SK-N-SH (cell line): Measurements from ENCODE around the gene SLCO3A1. TPM values are rescaled to one million over a fixed set of nuclear protein-coding genes. Genes with fewer than 3 reads are reported as not detected.
"Not testable (repeated sequence)": the region's sequence is repeated elsewhere in the genome, so short reads cannot be mapped to it uniquely, and the experiment has no call there.

Source experiments
- CTCF ChIA-PET: fragments of 300-600, 350-600 bp; formaldehyde crosslinking; extraction: SDS; loops from one replicate; lab custom pipeline; 2021; lab: Yijun Ruan, JAX
- POLR2A ChIA-PET: fragments of 350-600 bp; sonication (Branson Sonifier 250); formaldehyde crosslinking; extraction: SDS; loops from one replicate; lab custom pipeline; 2020; ENCODE audit warnings: antibody characterized with exemption, inconsistent platforms; lab: Yijun Ruan, JAX
- DNase-seq: peaks from one replicate; pipeline ENCODE4 v3.0.0; 2012
- H2AFZ ChIP-seq: fragments of 200-600 bp; sonication (generic); 2 replicates; pipeline ENCODE4 v1.8.1; 2016; ENCODE audit warnings: antibody characterized with exemption, mild to moderate bottlenecking, low read depth
- H3F3A ChIP-seq: fragments of 200-600 bp; sonication (generic); replicated peaks from 2 replicates; pipeline ENCODE3; 2016; ENCODE audit warnings: antibody characterized with exemption, mild to moderate bottlenecking; ENCODE audit not compliant: insufficient read depth
- H3K27ac ChIP-seq, 2 experiments: fragments of 200-500 bp in 1 of 2; fragments of 200-600 bp in 1 of 2; sonication (Bioruptor generic) in 1 of 2; sonication (generic), shearing (Covaris generic) in 1 of 2; 2 replicates each; pipeline versions ENCODE4 v1.5.1 to v1.6.1; 2014 to 2016; ENCODE audit warnings: low read depth in 2 of 2, inconsistent platforms in 1 of 2, low read length in 1 of 2, mild to moderate bottlenecking in 1 of 2, mixed read lengths in 1 of 2
- H3K27me3 ChIP-seq: fragments of 200-600 bp; sonication (generic), shearing (Covaris generic); 2 replicates; pipeline ENCODE4 v1.6.1; 2016; ENCODE audit warnings: mixed run types; ENCODE audit not compliant: insufficient read depth
- H3K36me3 ChIP-seq, 2 experiments: fragments of 200-500 bp in 1 of 2; fragments of 200-600 bp in 1 of 2; sonication (Bioruptor generic) in 1 of 2; sonication (generic) in 1 of 2; replicated peaks in 1 of 2; 2 replicates each; pipeline versions ENCODE3 to v1.5.1; 2014 to 2016; ENCODE audit warnings: low read length in 1 of 2, mild to moderate bottlenecking in 1 of 2; ENCODE audit not compliant: insufficient read depth in 2 of 2, control insufficient read depth in 1 of 2
- H3K4me1 ChIP-seq, 2 experiments: fragments of 200-500 bp in 1 of 2; fragments of 200-600 bp in 1 of 2; sonication (Bioruptor generic) in 1 of 2; sonication (generic), shearing (Covaris generic) in 1 of 2; 2 replicates each; pipeline versions ENCODE4 v1.5.1 to v1.6.1; 2014 to 2016; ENCODE audit warnings: low read depth in 1 of 2, low read length in 1 of 2, mixed run types in 1 of 2; ENCODE audit not compliant: insufficient read depth in 2 of 2, control insufficient read depth in 1 of 2
- H3K4me2 ChIP-seq: fragments of 200-600 bp; sonication (generic), shearing (Covaris generic); 2 replicates; pipeline ENCODE4 v1.6.1; 2017; ENCODE audit warnings: mixed run types
- H3K4me3 ChIP-seq, 2 experiments: fragments of 200-500 bp in 1 of 2; fragments of 200-600 bp in 1 of 2; sonication (Bioruptor generic) in 1 of 2; sonication (generic), shearing (Covaris generic) in 1 of 2; 2 replicates each; pipeline versions ENCODE4 v1.5.1 to v1.8.1; 2014 to 2016; ENCODE audit warnings: low read depth in 2 of 2, inconsistent platforms in 1 of 2, low read length in 1 of 2, mild to moderate bottlenecking in 1 of 2, mixed read lengths in 1 of 2, moderate library complexity in 1 of 2
- H3K79me2 ChIP-seq: fragments of 200-600 bp; sonication (generic); 2 replicates; pipeline ENCODE4 v1.8.1; 2017; ENCODE audit warnings: mild to moderate bottlenecking; ENCODE audit not compliant: insufficient read depth
- H3K9ac ChIP-seq: fragments of 200-600 bp; sonication (generic); 2 replicates; pipeline ENCODE4 v1.6.1; 2017; ENCODE audit warnings: mixed run types
- H3K9me2 ChIP-seq: fragments of 200-600 bp; sonication (generic); 2 replicates; pipeline ENCODE4 v1.6.1; 2017; ENCODE audit warnings: mixed run types
- H3K9me3 ChIP-seq: fragments of 200-600 bp; sonication (generic); 2 replicates; pipeline ENCODE4 v1.6.1; 2017; ENCODE audit warnings: mixed run types, mild to moderate bottlenecking, moderate library complexity
- H4K20me1 ChIP-seq: fragments of 200-600 bp; sonication (generic); 2 replicates; pipeline ENCODE4 v1.6.1; 2017; ENCODE audit warnings: mild to moderate bottlenecking, mixed run types; ENCODE audit not compliant: insufficient read depth
- EZH2phosphoT487 ChIP-seq: fragments of 200-600 bp; sonication (generic); IDR thresholded peaks from 2 replicates; pipeline ENCODE4 v1.6.1; 2017; ENCODE audit warnings: low read depth, mixed run types, mild to moderate bottlenecking, antibody characterized with exemption, moderate library complexity, borderline replicate concordance
- FOSL2 ChIP-seq: IDR thresholded peaks from 2 replicates; pipeline ENCODE4 v1.4.0; 2012; ENCODE audit warnings: low read depth, mild to moderate bottlenecking, moderate library complexity, borderline replicate concordance
- JUND ChIP-seq: IDR thresholded peaks from 2 replicates; pipeline ENCODE4 v1.4.0; 2012
- NRF1 ChIP-seq: IDR thresholded peaks from 2 replicates; pipeline ENCODE4 v1.6.1; 2012; ENCODE audit warnings: low read depth, mild to moderate bottlenecking, low read length
- POLR2AphosphoS5 ChIP-seq: IDR thresholded peaks from 2 replicates; pipeline ENCODE4 v1.6.1; 2012; ENCODE audit warnings: low read depth, low read length
- RAD21 ChIP-seq: IDR thresholded peaks from 2 replicates; pipeline ENCODE4 v1.6.1; 2012; ENCODE audit warnings: mild to moderate bottlenecking, low read length
- RXRA ChIP-seq: IDR thresholded peaks from 2 replicates; pipeline ENCODE4 v1.4.0; 2012; ENCODE audit warnings: low read depth, mild to moderate bottlenecking, borderline replicate concordance
- SMC3 ChIP-seq: IDR thresholded peaks from 2 replicates; pipeline ENCODE4 v1.6.1; 2012; ENCODE audit warnings: low read depth, low read length, improper control_type of control experiment
- WGBS: methylation state at CpG from one replicate; pipeline ENCODE4 v1.1.6; 2017; ENCODE audit warnings: low lambda C conversion rate; 5-methylcytosine and 5-hydroxymethylcytosine counted together
- polyA plus RNA-seq, 3 experiments: library from polyadenylated mRNA; depleted of rRNA; stranded (reverse); fragments of >200 nt; gene quantifications; 2 replicates each; pipeline ENCODE4 v1.2.3, GENCODE V29; 2012
- TF ChIP-seq, protein P1 (sequence below): IDR thresholded peaks from 2 replicates; pipeline ENCODE4 v1.4.0; 2012; ENCODE audit warnings: low read depth, borderline replicate concordance
- TF ChIP-seq, protein P2 (sequence below): IDR thresholded peaks from 2 replicates; pipeline ENCODE4 v1.4.0; 2012; ENCODE audit warnings: low read depth, borderline replicate concordance
- TF ChIP-seq, protein P3 (sequence below): IDR thresholded peaks from 2 replicates; pipeline ENCODE4 v1.4.0; 2012; ENCODE audit warnings: low read depth

The SLCO3A1 gene
- polyA plus RNA-seq, 1 of the 3 experiments (the other 2 are of a cell fraction) = 19.7 TPM

DNA sequence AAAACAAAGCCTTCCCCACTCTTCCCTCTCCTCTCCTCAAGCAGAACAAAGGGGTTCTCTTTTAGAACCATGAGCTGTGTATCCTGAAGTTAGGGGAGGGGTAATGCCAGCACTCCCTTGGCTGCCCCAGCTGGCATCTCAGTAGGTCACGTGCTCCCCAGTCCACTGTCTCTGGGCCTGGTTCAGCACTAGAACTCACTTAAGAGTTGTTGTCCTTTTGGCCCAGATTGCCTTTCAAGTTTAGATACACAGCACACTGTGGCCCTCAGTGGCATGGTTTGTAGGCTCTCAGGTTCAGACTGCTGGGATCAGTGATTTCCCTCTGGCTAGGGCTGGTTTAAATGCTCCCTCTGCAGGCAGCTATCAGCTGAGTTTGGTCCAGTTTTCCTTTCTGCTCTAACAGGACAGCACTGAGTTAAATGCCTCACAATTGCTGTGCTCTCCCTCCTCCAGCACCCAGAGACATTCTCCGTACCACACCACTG, 351.8 kb downstream of the SLCO3A1 start:
- 36% methylated on average over 2 of the region's 2 CpGs for WGBS
- H3K27ac ChIP-seq = no peak overlapping the region
- TF ChIP-seq JUND = no peak
- TF ChIP-seq SMC3 = peak; percentile 31; the same call in 1 of the 2 replicates
- TF ChIP-seq POLR2AphosphoS5 = no peak
- no peak for TF ChIP-seq NRF1
- TF ChIP-seq, protein P1, sequence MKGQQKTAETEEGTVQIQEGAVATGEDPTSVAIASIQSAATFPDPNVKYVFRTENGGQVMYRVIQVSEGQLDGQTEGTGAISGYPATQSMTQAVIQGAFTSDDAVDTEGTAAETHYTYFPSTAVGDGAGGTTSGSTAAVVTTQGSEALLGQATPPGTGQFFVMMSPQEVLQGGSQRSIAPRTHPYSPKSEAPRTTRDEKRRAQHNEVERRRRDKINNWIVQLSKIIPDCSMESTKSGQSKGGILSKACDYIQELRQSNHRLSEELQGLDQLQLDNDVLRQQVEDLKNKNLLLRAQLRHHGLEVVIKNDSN = no peak
- TF ChIP-seq EZH2phosphoT487 = no peak
- TF ChIP-seq, protein P2, sequence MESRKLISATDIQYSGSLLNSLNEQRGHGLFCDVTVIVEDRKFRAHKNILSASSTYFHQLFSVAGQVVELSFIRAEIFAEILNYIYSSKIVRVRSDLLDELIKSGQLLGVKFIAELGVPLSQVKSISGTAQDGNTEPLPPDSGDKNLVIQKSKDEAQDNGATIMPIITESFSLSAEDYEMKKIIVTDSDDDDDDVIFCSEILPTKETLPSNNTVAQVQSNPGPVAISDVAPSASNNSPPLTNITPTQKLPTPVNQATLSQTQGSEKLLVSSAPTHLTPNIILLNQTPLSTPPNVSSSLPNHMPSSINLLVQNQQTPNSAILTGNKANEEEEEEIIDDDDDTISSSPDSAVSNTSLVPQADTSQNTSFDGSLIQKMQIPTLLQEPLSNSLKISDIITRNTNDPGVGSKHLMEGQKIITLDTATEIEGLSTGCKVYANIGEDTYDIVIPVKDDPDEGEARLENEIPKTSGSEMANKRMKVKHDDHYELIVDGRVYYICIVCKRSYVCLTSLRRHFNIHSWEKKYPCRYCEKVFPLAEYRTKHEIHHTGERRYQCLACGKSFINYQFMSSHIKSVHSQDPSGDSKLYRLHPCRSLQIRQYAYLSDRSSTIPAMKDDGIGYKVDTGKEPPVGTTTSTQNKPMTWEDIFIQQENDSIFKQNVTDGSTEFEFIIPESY = no peak
- peak; percentile 39 for TF ChIP-seq RAD21
- no peak for TF ChIP-seq RXRA
- TF ChIP-seq FOSL2 = no peak
- TF ChIP-seq, protein P3, sequence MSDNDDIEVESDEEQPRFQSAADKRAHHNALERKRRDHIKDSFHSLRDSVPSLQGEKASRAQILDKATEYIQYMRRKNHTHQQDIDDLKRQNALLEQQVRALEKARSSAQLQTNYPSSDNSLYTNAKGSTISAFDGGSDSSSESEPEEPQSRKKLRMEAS = no peak
- no peak overlapping the region for H3K4me2 ChIP-seq
- H3K4me3 ChIP-seq = no peak overlapping the region
- no peak overlapping the region for H3K9ac ChIP-seq
- H2AFZ ChIP-seq = no peak overlapping the region
- no peaks in the 10 kb centered on the region for H4K20me1 ChIP-seq
- H3F3A ChIP-seq = no peaks in the 10 kb centered on the region
- no peaks in the 10 kb centered on the region for H3K79me2 ChIP-seq
- CTCF ChIA-PET = interaction anchor here (0.7 to 1.3 kb wide), 4 partner anchors 22 to 108 kb away, joined by 3 to 6 read pairs (median 4); no protein-coding TSS in a partner anchor
- H3K36me3 ChIP-seq = no peaks in the 10 kb centered on the region
- POLR2A ChIA-PET = no interaction called here
- DNase-seq = no peak
- H3K9me2 ChIP-seq = no peaks in the 10 kb centered on the region
- H3K27me3 ChIP-seq = no peaks in the 10 kb centered on the region
- no peaks in the 10 kb centered on the region for H3K9me3 ChIP-seq
- H3K4me1 ChIP-seq = no peaks in the 10 kb centered on the region

DNA sequence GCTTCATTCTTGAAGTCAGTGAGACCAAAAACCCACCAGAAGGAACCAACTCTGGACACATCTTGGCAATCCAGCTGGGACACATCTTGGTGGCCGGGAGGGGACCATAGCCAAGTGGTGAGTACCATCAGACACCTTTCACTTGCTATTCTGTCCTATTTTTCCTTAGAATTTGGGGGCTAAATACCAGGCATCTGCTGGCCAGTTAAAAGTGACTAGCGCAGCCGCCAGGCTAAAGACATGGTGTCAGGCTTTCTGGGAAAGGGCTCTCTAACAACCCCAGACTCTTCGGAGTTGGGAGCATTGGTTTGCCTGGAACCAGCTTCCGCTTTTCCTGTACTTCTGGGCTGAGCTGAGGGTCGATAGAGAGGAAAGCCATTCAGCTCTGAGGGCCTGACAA, 354.1 kb downstream of the SLCO3A1 start:
- H3K4me3 ChIP-seq, H3K79me2 ChIP-seq, H3K4me2 ChIP-seq, DNase-seq, H2AFZ ChIP-seq, H3K9me2 ChIP-seq, H3K9me3 ChIP-seq, H3F3A ChIP-seq, H4K20me1 ChIP-seq, H3K9ac ChIP-seq, H3K27ac ChIP-seq, POLR2A ChIA-PET, H3K27me3 ChIP-seq, H3K4me1 ChIP-seq, H3K36me3 ChIP-seq: not testable (repeated sequence)
- 18% methylated on average over 4 of the region's 6 CpGs for WGBS
- CTCF ChIA-PET = interaction anchor here (0.7 to 1.2 kb wide), 2 partner anchors 18 to 100 kb away, joined by 3 to 4 read pairs; no protein-coding TSS in a partner anchor
